ENCODE measurements around the gene KLHL26.

The KLHL26 gene

DNA sequence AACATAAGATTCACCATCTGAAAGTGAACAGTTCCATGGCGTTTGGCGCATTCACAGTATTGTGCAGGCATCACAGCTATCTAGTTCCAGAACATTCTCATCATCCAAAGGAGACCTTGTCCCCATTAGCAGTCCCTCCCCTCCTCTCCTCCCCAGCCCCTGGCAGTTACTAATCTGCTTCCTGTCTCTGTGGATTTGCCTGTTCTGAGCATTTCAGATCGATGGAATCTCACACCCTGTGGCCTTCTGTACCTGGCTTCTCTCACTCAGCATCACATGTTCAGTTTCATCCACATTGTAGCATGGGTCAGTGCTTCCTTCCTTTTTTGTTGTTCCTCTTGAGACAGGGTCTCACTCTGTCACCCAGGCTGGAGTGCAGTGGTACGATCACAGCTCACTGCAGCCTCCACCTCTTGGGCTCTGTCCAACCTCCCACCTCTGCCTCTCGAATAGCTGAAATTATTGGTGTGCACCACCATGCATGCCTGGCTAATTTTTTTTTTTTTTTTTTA lies 81.2 kb downstream of the KLHL26 start:
- DNase-seq (ENCODE audit: low spot score), result no peak

- no peak for DNase-seq (ENCODE audit: low spot score)
Observed at GRCh38 chr19:18718846-18719458, 82.1 kb downstream of the KLHL26 start.

DNA sequence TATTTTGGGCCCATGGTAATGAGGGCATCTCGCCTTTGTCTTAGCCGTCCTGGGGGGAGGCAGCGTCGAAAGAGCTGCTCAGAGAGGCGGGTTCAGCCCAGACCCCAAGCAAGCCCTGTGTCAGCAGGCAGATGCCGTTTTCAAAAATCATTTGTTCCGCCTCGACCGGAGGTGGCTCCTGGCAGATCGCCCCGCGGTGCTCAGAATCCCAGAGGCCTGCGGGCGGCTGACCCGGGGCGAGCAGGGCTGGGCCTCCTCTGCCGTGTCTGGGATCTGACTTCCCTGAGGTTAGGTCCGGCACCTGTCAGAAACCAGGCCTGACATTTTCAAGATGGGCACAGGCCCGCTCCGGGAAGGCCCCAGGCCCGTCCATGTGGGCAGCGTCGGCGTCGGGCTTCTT lies 82.7 kb downstream of the KLHL26 start:
- DNase-seq (ENCODE audit: low spot score), result no peak

Data from kidney tubule cell (primary cell).